MCF 10A (cell line): ENCODE measurements around the gene GBA2. TPM values are rescaled to one million over a fixed set of nuclear protein-coding genes. Genes with fewer than 3 reads are reported as not detected.

Experiments
- BruUV-seq: library from RNA; stranded (reverse); fragments of 400-500 nt; replicated peaks from 2 replicates; lab custom pipeline; 2021; lab: Mats Ljungman, UMichigan
- CTCF ChIA-PET: fragments of 300-600 bp; sonication (Branson Sonifier 250); formaldehyde crosslinking; extraction: SDS; loops from one replicate; lab custom pipeline; 2021; ENCODE audit warnings: antibody characterized with exemption, inconsistent platforms; lab: Yijun Ruan, JAX
- POLR2A ChIA-PET: fragments of 300-600, 350-650 bp; sonication (Branson Sonifier 250); formaldehyde crosslinking; extraction: SDS; loops from one replicate; lab custom pipeline; 2020; ENCODE audit warnings: antibody characterized with exemption, inconsistent platforms; lab: Yijun Ruan, JAX
- DNase-seq: peaks from one replicate; pipeline ENCODE4 v3.0.0-alpha.2; 2018; ENCODE audit not compliant: unreplicated experiment
- H3K27ac Mint-ChIP-seq: one replicate; pipeline ENCODE4 v1.8.0; 2022; ENCODE audit warnings: mild to moderate bottlenecking, low read depth, mixed read lengths; ENCODE audit not compliant: unreplicated experiment
- H3K27me3 Mint-ChIP-seq: one replicate; pipeline ENCODE4 v1.8.0; 2022; ENCODE audit warnings: mixed read lengths; ENCODE audit not compliant: insufficient read depth, unreplicated experiment
- H3K36me3 Mint-ChIP-seq: one replicate; pipeline ENCODE4 v1.8.0; 2022; ENCODE audit warnings: mild to moderate bottlenecking, moderate library complexity, mixed read lengths; ENCODE audit not compliant: insufficient read depth, unreplicated experiment
- H3K4me1 Mint-ChIP-seq: one replicate; pipeline ENCODE4 v1.8.0; 2022; ENCODE audit warnings: mixed read lengths; ENCODE audit not compliant: insufficient read depth, unreplicated experiment
- H3K4me3 Mint-ChIP-seq: one replicate; pipeline ENCODE4 v1.8.0; 2022; ENCODE audit warnings: mild to moderate bottlenecking, moderate library complexity, mixed read lengths; ENCODE audit not compliant: unreplicated experiment
- H3K9me3 Mint-ChIP-seq: one replicate; pipeline ENCODE4 v1.8.0; 2022; ENCODE audit warnings: mixed read lengths; ENCODE audit not compliant: unreplicated experiment
- intact Hi-C: fragments of 100-400 bp; cut with micrococcal nuclease; formaldehyde crosslinking; loops from 2 replicates; pipeline ENCODE4 v1.14.1; 2022
- total RNA-seq: library from RNA; stranded (reverse); gene quantifications from 2 replicates; pipeline ENCODE4 v1.2.3, GENCODE V29; 2022
- TF ChIP-seq, protein P1 (sequence below): fragments of 200-600 bp; IDR thresholded peaks from one replicate; pipeline ENCODE4 v1.8.0; 2022; ENCODE audit warnings: antibody characterized with exemption, mild to moderate bottlenecking; ENCODE audit not compliant: unreplicated experiment

The GBA2 gene
- total RNA-seq, 1 experiment from 2014 or later = 51.3 TPM

DNA sequence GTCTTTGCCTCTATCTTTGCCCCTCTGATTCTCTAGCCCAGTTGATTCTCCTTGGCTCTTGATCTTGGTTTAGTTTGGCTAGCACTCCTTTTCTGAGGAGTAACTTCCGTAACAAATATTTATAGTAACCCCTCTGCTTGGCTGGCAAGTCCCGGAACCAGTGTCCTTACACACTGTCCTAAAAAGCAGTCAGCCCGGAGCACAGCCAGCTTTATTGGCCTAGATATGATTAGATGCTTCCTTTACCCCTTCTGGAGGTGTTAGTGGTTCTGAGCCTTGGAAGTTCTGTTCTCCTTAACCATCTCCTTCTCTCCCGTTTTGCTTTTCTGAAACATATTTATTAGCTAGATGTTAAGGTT is 22.0 kb upstream of the GBA2 start:
- intact Hi-C loops = no loop called here
- Mint-ChIP-seq H3K4me3 (no peak overlapping the region), H3K27me3 (no peaks in the 10 kb centered on the region), H3K9me3 (no peaks in the 10 kb centered on the region), H3K4me1 (no peaks in the 10 kb centered on the region), H3K36me3 (no peaks in the 10 kb centered on the region), H3K27ac (no peak overlapping the region)
- TF ChIP-seq, protein P1, sequence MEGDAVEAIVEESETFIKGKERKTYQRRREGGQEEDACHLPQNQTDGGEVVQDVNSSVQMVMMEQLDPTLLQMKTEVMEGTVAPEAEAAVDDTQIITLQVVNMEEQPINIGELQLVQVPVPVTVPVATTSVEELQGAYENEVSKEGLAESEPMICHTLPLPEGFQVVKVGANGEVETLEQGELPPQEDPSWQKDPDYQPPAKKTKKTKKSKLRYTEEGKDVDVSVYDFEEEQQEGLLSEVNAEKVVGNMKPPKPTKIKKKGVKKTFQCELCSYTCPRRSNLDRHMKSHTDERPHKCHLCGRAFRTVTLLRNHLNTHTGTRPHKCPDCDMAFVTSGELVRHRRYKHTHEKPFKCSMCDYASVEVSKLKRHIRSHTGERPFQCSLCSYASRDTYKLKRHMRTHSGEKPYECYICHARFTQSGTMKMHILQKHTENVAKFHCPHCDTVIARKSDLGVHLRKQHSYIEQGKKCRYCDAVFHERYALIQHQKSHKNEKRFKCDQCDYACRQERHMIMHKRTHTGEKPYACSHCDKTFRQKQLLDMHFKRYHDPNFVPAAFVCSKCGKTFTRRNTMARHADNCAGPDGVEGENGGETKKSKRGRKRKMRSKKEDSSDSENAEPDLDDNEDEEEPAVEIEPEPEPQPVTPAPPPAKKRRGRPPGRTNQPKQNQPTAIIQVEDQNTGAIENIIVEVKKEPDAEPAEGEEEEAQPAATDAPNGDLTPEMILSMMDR = no peak
- no TSS peak for BruUV-seq
- ChIA-PET POLR2A (interaction anchor here (0.5 to 3.3 kb wide), 15 partner anchors 10 to 421 kb away, joined by 3 to 24 read pairs (median 4); partner anchors contain the start of genes ARHGEF39, CREB3, RGP1 and TLN1), CTCF (interaction anchor here (0.6 to 2.4 kb wide), 8 partner anchors 9 to 439 kb away, joined by 3 to 9 read pairs (median 4); partner anchors contain the start of genes GBA2 and RGP1)
- no peak for DNase-seq

DNA sequence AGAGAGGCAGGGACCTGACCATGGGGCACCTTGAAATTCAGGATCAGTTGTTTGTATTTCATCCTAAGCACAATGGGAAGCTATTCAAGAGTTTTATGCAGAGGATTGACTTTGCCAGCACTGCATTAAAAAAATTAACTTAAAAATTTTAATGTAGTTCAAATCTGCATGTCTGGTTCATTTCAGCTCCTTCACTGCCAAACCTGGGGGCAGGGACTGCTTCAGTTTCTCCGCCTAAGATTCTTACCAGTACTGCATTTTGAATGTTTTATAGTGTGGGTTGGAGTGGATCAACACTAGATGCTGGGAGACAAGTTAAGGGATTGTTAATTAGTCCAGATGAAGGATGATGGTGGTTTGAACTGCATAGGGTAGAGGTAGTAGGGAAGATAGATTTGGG is 20.7 kb upstream of the GBA2 start:
- no TSS peak for BruUV-seq
- H3K27ac Mint-ChIP-seq = no peak overlapping the region
- POLR2A ChIA-PET = interaction anchor here (1.0 to 1.5 kb wide), 4 partner anchors 9 to 137 kb away, joined by 3 to 8 read pairs (median 5); partner anchors contain the start of genes HRCT1 and SPAG8
- intact Hi-C loops = no loop called here
- no peaks in the 10 kb centered on the region for H3K9me3 Mint-ChIP-seq
- CTCF ChIA-PET = interaction anchor here (0.6 to 2.1 kb wide), 9 partner anchors 14 to 112 kb away, joined by 3 to 10 read pairs (median 4); partner anchors contain the start of genes CCDC107 and RMRP
- no peak for DNase-seq
- H3K4me1 Mint-ChIP-seq = no peaks in the 10 kb centered on the region
- H3K4me3 Mint-ChIP-seq = no peak overlapping the region
- no peaks in the 10 kb centered on the region for H3K36me3 Mint-ChIP-seq
- H3K27me3 Mint-ChIP-seq = no peaks in the 10 kb centered on the region
- TF ChIP-seq, protein P1 = no peak

DNA sequence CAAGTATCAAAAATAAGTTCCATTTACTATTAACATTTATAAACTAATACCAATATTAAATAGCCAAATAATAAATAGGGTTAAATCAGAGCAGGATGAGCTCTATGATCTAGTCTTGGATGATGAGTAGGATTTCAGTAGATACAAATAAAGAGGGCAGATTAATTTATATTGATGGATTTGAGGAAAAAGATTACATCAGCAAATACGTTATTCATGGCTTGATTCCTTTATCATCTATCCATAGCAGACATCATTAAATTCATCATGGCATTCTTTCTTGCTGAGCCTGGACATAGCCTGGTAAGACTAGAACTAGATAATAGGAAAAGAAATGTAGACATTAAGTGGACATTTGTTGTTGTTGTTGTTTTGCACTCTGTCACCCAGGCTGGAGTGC is 18.4 kb upstream of the GBA2 start:
- no TSS peak for BruUV-seq
- TF ChIP-seq, protein P1 = no peak
- Mint-ChIP-seq H3K27me3 (no peaks in the 10 kb centered on the region), H3K27ac (no peak overlapping the region), H3K4me1 (no peaks in the 10 kb centered on the region), H3K4me3 (no peak overlapping the region), H3K9me3 (no peaks in the 10 kb centered on the region), H3K36me3 (no peaks in the 10 kb centered on the region)
- intact Hi-C loops = no loop called here
- CTCF ChIA-PET = interaction anchor here (0.6 to 2.1 kb wide), 3 partner anchors 12 to 59 kb away, joined by 3 to 10 read pairs (median 3); no protein-coding TSS in a partner anchor
- DNase-seq = no peak
- POLR2A ChIA-PET = interaction anchor here (0.6 to 1.0 kb wide), 2 partner anchors 11 kb away, joined by 3 to 5 read pairs; no protein-coding TSS in a partner anchor

DNA sequence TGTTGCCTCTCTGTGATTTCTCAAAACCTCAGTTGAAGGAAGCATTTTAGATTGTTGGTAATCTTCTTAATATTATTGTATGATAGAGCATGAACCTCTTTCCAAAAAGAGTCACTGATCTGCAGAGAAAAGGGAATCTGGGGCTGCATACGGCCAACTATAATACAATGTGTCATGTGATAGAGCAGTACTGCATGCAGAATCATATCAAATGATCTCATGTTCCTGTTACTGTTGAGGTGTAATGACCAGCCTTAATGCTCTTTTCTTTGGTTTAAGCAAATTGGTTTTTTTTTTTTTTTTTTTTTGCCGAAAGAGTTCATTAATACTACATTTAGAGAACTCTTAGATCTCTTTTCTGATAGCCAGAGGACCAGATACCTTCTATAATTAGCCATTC is 18.0 kb upstream of the GBA2 start:
- Mint-ChIP-seq H3K27ac (no peak overlapping the region), H3K27me3 (no peaks in the 10 kb centered on the region), H3K4me3 (no peak overlapping the region), H3K36me3 (no peaks in the 10 kb centered on the region), H3K4me1 (no peaks in the 10 kb centered on the region), H3K9me3 (no peaks in the 10 kb centered on the region)
- no TSS peak for BruUV-seq
- intact Hi-C loops = no loop called here
- POLR2A ChIA-PET = no interaction called here
- CTCF ChIA-PET = interaction anchor here (0.6 kb wide), 1 partner anchor 59 kb away, joined by 3 read pairs; no protein-coding TSS in a partner anchor
- DNase-seq = no peak
- TF ChIP-seq, protein P1 = no peak
